Mucosa of descending colon (tissue), 3 donors: ENCODE measurements around the gene SLC25A19. TPM values are rescaled to one million over a fixed set of nuclear protein-coding genes. Genes with fewer than 3 reads are reported as not detected.
A peak's percentile ranks its signal among the peaks of the same experiment; 100 is the strongest.

ENCODE experiments used
- ATAC-seq: fragments of 200-7000 bp; cut with Tn5 transposase; one replicate; pipeline ENCODE4 v1.9.1; 2020; ENCODE audit warnings: mild to moderate bottlenecking, moderate library complexity
- DNase-seq, 3 donors: peaks; one replicate each; pipeline ENCODE4 v3.0.0-alpha.2; 2020
- H3K36me3 ChIP-seq: fragments of 200-600 bp; one replicate; pipeline ENCODE4 v1.8.0; 2021; ENCODE audit warnings: low read depth, mild to moderate bottlenecking
- H3K4me1 ChIP-seq: fragments of 200-600 bp; one replicate; pipeline ENCODE4 v1.8.0; 2021; ENCODE audit warnings: low read depth, mild to moderate bottlenecking
- H3K4me3 ChIP-seq: fragments of 200-600 bp; one replicate; pipeline ENCODE4 v1.8.0; 2021; ENCODE audit warnings: mild to moderate bottlenecking
- H3K9me3 ChIP-seq: fragments of 200-600 bp; one replicate; pipeline ENCODE4 v1.8.0; 2021; ENCODE audit warnings: mild to moderate bottlenecking
- intact Hi-C, 2 donors: fragments of 100-400 bp; cut with DNase I in 1 of 2; cut with micrococcal nuclease in 1 of 2; formaldehyde crosslinking; loops; one replicate each; pipeline versions ENCODE4 v1.11.0 to v1.11.1; 2022; cut with DNase I, micrococcal nuclease
- total RNA-seq, 3 donors: library from RNA; stranded (reverse); fragmentation: NEBNext Ultra II Directional in 2 of 3; extraction: Animal tissue kit (Norgen Biotek cat#: 25700) in 2 of 3; gene quantifications; one replicate each; pipeline versions ENCODE4 v1.2.1 to v1.2.4, GENCODE V29; 2021 to 2023
- TF ChIP-seq, protein P1 (sequence below): fragments of 200-600 bp; IDR thresholded peaks from one replicate; pipeline ENCODE4 v1.8.0; 2022; ENCODE audit warnings: antibody characterized with exemption, mild to moderate bottlenecking
- donor health status: DM: no; HTN: no; CAD: no; lungs with moderate emphysema.
- donor health status: DM: no; HTN: no; CAD: no.
- donor health status: DM: no; HTN: yes; CAD: no.

Gene SLC25A19
- total RNA-seq, 3 donors from 2014 or later, result 15.5 to 20.0 (median 15.6) TPM

DNA sequence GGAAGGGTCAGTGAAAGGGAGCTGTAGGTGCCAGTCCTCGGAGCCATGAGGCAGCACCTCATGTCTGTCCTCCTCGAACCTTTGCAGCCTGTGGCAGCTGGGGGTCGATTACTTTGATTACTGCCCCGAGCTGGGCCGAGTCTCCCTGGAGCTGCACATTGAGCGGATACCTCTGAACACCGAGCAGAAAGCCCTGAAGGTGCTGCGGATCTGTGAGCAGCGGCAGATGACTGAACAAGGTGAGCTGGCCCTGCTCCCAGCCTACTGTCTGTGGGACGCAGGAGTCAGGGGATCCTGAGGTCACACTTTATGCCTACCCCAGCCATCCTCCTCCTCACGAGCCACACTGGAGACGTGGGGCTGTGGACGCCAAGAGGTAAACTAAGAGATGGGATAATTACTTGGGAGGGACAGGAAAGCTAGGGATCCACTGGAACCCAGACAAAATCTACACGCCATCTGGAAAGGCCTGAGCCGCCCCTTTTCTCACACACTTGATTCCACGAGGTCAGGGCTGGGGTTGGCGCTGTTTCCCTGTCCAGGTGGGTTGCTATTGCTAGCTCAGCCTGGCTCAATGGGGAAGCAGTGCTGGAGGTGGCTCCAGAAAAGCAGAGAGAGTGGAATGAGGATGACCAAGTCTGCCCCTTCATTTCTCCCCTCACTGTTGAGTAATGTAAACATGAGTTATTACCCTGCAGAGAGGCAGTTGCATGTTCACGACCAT lies 57.3 kb downstream of the SLC25A19 start:
- peaks cover 10% of the 10 kb centered on the region for H3K4me1 ChIP-seq
- intact Hi-C loops, result no loop called here
- TF ChIP-seq, protein P1, sequence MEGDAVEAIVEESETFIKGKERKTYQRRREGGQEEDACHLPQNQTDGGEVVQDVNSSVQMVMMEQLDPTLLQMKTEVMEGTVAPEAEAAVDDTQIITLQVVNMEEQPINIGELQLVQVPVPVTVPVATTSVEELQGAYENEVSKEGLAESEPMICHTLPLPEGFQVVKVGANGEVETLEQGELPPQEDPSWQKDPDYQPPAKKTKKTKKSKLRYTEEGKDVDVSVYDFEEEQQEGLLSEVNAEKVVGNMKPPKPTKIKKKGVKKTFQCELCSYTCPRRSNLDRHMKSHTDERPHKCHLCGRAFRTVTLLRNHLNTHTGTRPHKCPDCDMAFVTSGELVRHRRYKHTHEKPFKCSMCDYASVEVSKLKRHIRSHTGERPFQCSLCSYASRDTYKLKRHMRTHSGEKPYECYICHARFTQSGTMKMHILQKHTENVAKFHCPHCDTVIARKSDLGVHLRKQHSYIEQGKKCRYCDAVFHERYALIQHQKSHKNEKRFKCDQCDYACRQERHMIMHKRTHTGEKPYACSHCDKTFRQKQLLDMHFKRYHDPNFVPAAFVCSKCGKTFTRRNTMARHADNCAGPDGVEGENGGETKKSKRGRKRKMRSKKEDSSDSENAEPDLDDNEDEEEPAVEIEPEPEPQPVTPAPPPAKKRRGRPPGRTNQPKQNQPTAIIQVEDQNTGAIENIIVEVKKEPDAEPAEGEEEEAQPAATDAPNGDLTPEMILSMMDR, result no peak
- no peak overlapping the region for H3K4me3 ChIP-seq
- H3K36me3 ChIP-seq, result peaks cover 7% of the 10 kb centered on the region
- DNase-seq, result no peak
- no peak for ATAC-seq
- no peaks in the 10 kb centered on the region for H3K9me3 ChIP-seq

DNA sequence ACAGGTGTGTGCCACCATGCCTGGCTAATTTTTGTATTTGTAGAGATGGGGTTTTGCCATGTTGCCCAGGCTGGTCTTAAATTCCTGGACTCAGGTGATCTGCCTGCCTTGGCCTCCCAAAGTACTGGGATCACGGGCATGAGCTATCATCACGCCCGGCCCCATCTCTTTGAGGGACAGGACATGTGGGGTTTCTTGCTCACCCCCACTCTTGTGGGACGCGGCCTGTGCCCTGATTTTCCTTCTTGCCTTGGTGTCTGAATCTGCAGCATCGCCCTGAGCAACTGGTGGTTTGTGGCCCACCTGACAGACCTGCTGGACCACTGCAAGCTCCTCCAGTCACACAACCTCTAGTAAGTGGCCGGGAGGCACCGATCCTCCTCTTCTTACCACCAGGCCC lies 58.2 kb downstream of the SLC25A19 start:
- Histone ChIP-seq H3K9me3 (no peaks in the 10 kb centered on the region), H3K36me3 (peaks cover 4% of the 10 kb centered on the region), H3K4me1 (peaks cover 10% of the 10 kb centered on the region), H3K4me3 (no peak overlapping the region)
- TF ChIP-seq, protein P1, result no peak
- no peak for ATAC-seq
- no peak for DNase-seq
- intact Hi-C loops, result no loop called here

DNA sequence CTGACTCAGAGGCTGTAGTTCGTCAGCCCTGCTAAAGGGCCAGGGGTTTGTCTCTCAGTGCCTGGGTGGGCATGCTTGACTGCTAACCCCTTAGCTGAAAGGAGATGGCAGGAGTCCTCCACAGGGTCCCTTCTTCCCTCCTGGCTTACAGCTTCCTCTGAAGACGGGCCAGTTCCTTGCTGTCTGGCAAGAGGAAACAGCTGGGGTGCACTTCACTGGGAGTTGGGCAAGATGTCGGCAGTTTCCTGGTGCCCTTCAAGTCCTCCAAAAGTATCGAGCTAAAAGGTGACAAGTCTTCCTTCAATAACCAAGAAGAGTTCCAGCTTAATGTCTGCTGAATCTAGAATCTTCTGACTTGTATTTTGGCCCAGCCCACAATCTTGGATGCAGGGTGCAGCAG lies 60.4 kb downstream of the SLC25A19 start:
- H3K4me1 ChIP-seq, result peaks cover 10% of the 10 kb centered on the region
- no peaks in the 10 kb centered on the region for H3K36me3 ChIP-seq
- intact Hi-C loops, result no loop called here
- ATAC-seq (no peak), DNase-seq (no peak)
- no peaks in the 10 kb centered on the region for H3K9me3 ChIP-seq
- TF ChIP-seq, protein P1, result no peak
- H3K4me3 ChIP-seq, result no peak overlapping the region

DNA sequence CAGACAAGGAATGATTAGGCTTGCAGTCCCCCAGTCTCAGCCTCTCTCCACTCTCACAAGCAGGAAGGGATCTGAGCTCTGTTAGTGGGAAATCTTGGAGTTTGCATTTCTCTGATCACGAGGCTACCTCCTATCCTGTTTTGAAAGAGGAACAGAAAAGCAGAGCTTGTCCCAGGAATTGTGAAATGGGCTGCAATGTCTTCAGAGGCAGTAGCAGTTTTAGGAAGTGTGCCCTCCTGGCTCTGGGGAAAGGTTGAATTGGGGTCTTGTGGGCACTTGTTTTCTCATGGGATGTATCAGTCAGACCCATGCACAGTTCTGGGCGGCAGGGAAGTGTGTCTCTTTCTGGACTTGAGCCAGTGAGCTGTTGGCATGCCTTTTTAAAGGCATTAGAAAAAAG lies 60.9 kb downstream of the SLC25A19 start:
- TF ChIP-seq, protein P1, result no peak
- no peaks in the 10 kb centered on the region for H3K36me3 ChIP-seq
- H3K4me1 ChIP-seq, result peaks cover 10% of the 10 kb centered on the region
- H3K9me3 ChIP-seq, result no peaks in the 10 kb centered on the region
- no peak for DNase-seq
- no peak overlapping the region for H3K4me3 ChIP-seq
- peak; percentile 39 for ATAC-seq
- intact Hi-C loops, result no loop called here

DNA sequence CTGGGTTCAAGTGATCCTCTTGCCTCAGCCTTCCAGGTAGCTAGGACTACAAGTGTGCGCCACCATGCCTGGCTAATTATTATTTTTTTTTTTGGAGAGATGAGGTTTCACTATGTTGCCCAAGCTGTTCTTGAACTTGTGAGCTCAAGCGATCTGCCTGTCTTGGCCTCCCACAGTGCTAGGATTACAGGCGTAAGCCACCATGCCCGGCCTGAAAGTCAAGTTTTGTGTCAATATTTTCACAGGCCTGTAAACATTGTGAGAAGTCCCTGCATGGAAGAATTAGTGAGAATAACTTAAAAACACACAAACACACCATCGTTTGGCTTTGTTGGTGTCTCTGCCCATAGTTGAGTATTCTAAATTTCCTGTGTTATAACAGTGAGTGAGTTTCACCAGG lies 61.5 kb downstream of the SLC25A19 start:
- intact Hi-C loops, result no loop called here
- peaks cover 10% of the 10 kb centered on the region for H3K4me1 ChIP-seq
- TF ChIP-seq, protein P1, result no peak
- DNase-seq (no peak), ATAC-seq (no peak)
- no peak overlapping the region for H3K4me3 ChIP-seq
- H3K9me3 ChIP-seq, result no peaks in the 10 kb centered on the region
- H3K36me3 ChIP-seq, result no peaks in the 10 kb centered on the region
